Breast epithelium (tissue), 4 donors: Measurements from ENCODE around the gene NTRK3. TPM values are rescaled to one million over a fixed set of nuclear protein-coding genes. Genes with fewer than 3 reads are reported as not detected.

Source experiments
- DNase-seq, 2 donors: peaks; one replicate each; pipeline ENCODE4 v3.0.0-alpha.2; 2019; ENCODE audit warnings: low spot score in 2 of 2
- H3K27ac ChIP-seq, 2 donors: fragments of 200-600 bp; sonication (generic) in 1 of 2; one replicate each; pipeline ENCODE4 v1.5.1; 2016 to 2019; ENCODE audit warnings: mild to moderate bottlenecking in 1 of 2
- H3K27me3 ChIP-seq, 2 donors: fragments of 200-600 bp; sonication (generic) in 1 of 2; one replicate each; pipeline versions ENCODE4 v1.5.1 to v1.6.0; 2017 to 2019; ENCODE audit warnings: control low read depth in 1 of 2, mild to moderate bottlenecking in 1 of 2
- H3K36me3 ChIP-seq: fragments of 200-600 bp; one replicate; pipeline ENCODE4 v1.5.1; 2019
- H3K4me1 ChIP-seq, 2 donors: fragments of 200-600 bp; sonication (generic); one replicate each; pipeline ENCODE4 v1.5.1; 2016 to 2019; ENCODE audit warnings: control low read depth in 1 of 2
- H3K4me3 ChIP-seq, 3 donors: fragments of 200-600 bp; sonication (generic); 1 replicate in 2 of 3; 2 replicates in 1 of 3; pipeline ENCODE4 v1.5.1; 2016 to 2019; ENCODE audit warnings: mild to moderate bottlenecking in 3 of 3, moderate library complexity in 2 of 3
- H3K9me3 ChIP-seq, 2 donors: fragments of 200-600 bp; sonication (generic) in 1 of 2; one replicate each; pipeline ENCODE4 v1.5.1; 2016 to 2019; ENCODE audit warnings: control low read depth in 1 of 2
- POLR2A ChIP-seq: fragments of 450-650 bp; IDR thresholded peaks from one replicate; pipeline ENCODE4 v1.6.1; 2016; ENCODE audit warnings: antibody characterized with exemption, mild to moderate bottlenecking, moderate library complexity
- POLR2AphosphoS5 ChIP-seq, 3 donors: sonication (generic); formaldehyde crosslinking; IDR thresholded peaks; one replicate each; pipeline ENCODE4 v1.6.1; 2017; ENCODE audit warnings: antibody characterized with exemption in 3 of 3
- intact Hi-C: fragments of 100-400 bp; cut with DNase I; formaldehyde crosslinking; loops from one replicate; pipeline ENCODE4 v1.15.1; 2023; ENCODE audit warnings: low total_unique reads
- total RNA-seq, 3 donors: library from RNA; depleted of rRNA; stranded (reverse); fragments of >200 nt; gene quantifications; one replicate each; pipeline ENCODE4 v1.1.0, GENCODE V29; 2016
- TF ChIP-seq, protein P1 (sequence below), 3 donors: fragments of 450-650 bp; IDR thresholded peaks; one replicate each; pipeline ENCODE4 v1.5.1; 2016 to 2017; ENCODE audit warnings: antibody characterized with exemption in 3 of 3, mild to moderate bottlenecking in 3 of 3, moderate library complexity in 3 of 3

Gene NTRK3
- total RNA-seq, 3 donors from 2014 or later = 1.9 to 23.6 (median 13.8) TPM

DNA sequence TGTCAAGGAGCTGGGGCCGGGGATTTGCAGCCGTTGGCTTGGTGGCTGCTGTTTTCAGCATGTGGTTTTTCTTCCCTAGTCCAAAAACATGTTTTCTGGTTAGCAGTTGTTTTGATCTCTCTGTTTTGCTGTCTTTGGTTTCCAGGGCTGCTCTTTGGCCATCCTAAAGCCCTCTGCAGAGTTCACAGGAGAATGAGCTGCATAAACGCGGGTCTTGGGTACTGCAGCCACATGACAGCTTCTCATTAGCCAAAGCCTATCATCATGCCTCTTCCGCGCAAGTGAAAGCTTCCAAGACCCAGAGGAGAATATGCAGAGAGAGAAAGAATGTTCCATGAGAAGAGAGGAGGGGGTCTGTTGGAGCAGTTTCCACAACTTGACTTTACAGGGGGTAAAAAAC is 138.5 kb downstream of the NTRK3 start:
- Histone ChIP-seq H3K9me3 (no peaks in the 10 kb centered on the region), H3K36me3 (no peaks in the 10 kb centered on the region), H3K4me3 (no peak overlapping the region), H3K4me1 (no peaks in the 10 kb centered on the region), H3K27ac (peak overlapping the region in 1 of 2 donors; percentile 19), H3K27me3 (no peaks in the 10 kb centered on the region)
- no peak for DNase-seq
- TF ChIP-seq POLR2AphosphoS5 (IDR thresholded peaks at IDR 0.05) (no peak), POLR2A (no peak)
- TF ChIP-seq, protein P1, sequence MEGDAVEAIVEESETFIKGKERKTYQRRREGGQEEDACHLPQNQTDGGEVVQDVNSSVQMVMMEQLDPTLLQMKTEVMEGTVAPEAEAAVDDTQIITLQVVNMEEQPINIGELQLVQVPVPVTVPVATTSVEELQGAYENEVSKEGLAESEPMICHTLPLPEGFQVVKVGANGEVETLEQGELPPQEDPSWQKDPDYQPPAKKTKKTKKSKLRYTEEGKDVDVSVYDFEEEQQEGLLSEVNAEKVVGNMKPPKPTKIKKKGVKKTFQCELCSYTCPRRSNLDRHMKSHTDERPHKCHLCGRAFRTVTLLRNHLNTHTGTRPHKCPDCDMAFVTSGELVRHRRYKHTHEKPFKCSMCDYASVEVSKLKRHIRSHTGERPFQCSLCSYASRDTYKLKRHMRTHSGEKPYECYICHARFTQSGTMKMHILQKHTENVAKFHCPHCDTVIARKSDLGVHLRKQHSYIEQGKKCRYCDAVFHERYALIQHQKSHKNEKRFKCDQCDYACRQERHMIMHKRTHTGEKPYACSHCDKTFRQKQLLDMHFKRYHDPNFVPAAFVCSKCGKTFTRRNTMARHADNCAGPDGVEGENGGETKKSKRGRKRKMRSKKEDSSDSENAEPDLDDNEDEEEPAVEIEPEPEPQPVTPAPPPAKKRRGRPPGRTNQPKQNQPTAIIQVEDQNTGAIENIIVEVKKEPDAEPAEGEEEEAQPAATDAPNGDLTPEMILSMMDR (IDR thresholded peaks at IDR 0.05) = no peak
- intact Hi-C loops = no loop called here

DNA sequence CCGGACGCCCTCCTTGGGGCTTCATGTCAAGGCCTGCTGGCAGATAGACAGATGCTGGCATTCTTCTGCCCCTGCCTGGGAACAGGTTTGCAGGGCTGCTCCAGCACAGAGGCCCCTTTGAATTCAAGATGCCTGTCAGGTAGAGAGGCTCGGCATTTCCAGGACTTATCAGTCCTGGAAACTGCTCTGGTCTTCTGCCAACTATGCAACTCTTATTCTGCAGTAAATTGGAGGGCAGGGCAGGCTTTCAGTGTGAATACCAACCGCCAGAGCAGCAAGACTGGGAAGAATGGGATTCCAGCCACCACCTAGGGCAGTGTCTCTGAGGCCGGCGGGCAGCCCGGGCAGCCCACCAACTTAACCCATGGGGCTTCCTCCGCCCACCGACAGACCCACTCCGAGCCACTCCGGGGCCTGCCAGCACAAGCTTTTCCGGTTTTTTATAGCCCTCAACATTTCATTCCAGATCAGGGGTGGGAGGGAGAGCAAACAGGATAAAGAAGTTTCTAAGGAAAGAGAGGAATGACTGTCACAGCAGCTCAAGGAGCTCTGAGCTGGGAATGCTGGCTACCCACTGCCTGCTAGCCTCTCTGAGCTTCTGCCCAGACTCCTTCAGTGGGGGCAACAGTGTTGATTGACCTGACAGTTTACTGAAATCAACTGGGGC is 140.9 kb downstream of the NTRK3 start:
- DNase-seq = peak in 1 of 2 donors; percentile 26
- Histone ChIP-seq H3K9me3 (no peaks in the 10 kb centered on the region), H3K27me3 (no peaks in the 10 kb centered on the region), H3K4me3 (no peak overlapping the region), H3K4me1 (no peaks in the 10 kb centered on the region), H3K36me3 (no peaks in the 10 kb centered on the region), H3K27ac (peak overlapping the region; percentile 47 to 66)
- TF ChIP-seq, protein P1 (IDR thresholded peaks at IDR 0.05) = no peak
- TF ChIP-seq POLR2A = no peak
- TF ChIP-seq POLR2AphosphoS5 (IDR thresholded peaks at IDR 0.05) = no peak
- intact Hi-C loops = no loop called here

DNA sequence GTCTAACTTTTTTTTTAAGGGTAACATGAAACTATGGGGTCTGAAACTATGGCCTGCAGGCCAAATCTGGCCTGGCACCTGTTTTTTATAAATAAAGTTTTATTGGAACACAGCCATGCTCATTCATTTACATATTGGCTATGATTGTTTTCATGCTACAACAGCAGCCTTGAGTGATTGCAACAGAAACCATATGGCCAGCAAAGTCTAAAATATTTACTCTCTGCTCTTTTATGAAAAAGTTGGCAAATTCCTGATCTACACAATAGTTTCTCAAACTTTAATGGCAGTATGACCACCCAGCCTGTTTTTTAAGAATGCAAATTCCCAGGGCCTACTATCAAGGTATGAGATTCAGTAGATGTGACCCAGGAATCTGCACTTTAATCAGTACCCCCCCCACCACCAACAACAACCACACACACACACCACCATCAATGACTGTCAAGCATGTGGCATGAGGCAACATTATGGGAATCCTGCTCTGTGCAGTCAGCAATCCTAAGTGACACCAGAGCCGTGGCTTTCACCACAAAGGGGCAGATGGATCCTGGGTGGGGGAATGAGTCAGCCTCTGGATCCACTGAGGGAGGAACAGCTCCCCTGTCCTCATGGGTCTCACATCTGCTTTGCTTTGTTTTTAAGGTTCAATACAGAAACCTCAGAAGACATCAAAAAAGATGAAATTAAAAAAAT is 142.8 kb downstream of the NTRK3 start:
- Histone ChIP-seq H3K27ac (no peak overlapping the region), H3K4me1 (no peaks in the 10 kb centered on the region), H3K9me3 (no peaks in the 10 kb centered on the region), H3K36me3 (no peaks in the 10 kb centered on the region), H3K4me3 (no peak overlapping the region), H3K27me3 (no peaks in the 10 kb centered on the region)
- intact Hi-C loops = no loop called here
- no peak for DNase-seq
- TF ChIP-seq, protein P1 (IDR thresholded peaks at IDR 0.05) = no peak
- TF ChIP-seq POLR2AphosphoS5 (IDR thresholded peaks at IDR 0.05) (no peak), POLR2A (no peak)

DNA sequence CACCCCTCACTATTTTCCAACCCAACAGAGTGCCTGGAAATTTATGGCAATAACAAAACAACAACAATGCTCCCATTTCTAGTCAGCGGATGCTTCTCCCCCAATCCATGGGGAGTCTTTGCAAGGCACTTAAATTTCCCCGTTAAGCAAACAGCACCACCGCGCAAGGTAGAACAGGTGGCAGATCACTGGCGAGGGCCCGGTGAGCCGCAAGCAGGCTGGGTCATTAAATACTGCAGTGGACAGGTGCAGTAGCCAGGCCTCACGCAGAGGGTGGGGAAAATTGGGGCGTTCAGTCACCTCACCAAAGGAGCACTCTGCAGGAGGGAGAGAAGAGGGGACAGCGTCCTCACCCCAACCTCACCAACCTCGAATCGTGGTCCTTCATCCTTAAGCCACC is 147.5 kb downstream of the NTRK3 start:
- TF ChIP-seq POLR2A (no peak), POLR2AphosphoS5 (IDR thresholded peaks at IDR 0.05) (no peak)
- TF ChIP-seq, protein P1 (IDR thresholded peaks at IDR 0.05) = no peak
- Histone ChIP-seq H3K4me1 (no peaks in the 10 kb centered on the region), H3K4me3 (no peak overlapping the region), H3K27me3 (no peaks in the 10 kb centered on the region), H3K27ac (no peak overlapping the region), H3K36me3 (no peaks in the 10 kb centered on the region), H3K9me3 (no peaks in the 10 kb centered on the region)
- DNase-seq = no peak
- intact Hi-C loops = no loop called here

DNA sequence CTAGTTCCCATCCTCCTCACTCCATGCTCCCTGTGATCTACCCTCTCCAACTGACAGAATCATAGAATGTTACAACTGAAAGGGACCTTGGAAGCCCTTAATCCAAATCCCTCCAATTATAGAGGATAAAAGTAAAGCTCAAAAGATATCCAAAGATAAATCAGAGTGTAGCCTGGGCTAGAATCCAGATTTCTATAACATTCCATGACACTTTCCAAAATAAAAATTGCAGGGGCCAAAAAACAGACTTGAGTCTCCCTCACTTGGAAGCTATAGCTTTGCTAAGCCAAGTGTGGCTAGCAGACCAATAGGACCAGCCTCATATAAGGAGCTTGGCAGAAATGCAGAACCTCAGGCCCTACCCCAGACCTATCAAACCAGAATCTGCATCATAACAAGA is 148.1 kb downstream of the NTRK3 start:
- Histone ChIP-seq H3K9me3 (no peaks in the 10 kb centered on the region), H3K27me3 (no peaks in the 10 kb centered on the region), H3K4me3 (no peak overlapping the region), H3K27ac (no peak overlapping the region), H3K36me3 (no peaks in the 10 kb centered on the region), H3K4me1 (no peaks in the 10 kb centered on the region)
- intact Hi-C loops = no loop called here
- DNase-seq = no peak
- TF ChIP-seq POLR2A (no peak), POLR2AphosphoS5 (IDR thresholded peaks at IDR 0.05) (no peak)
- TF ChIP-seq, protein P1 (IDR thresholded peaks at IDR 0.05) = no peak
